H9 (cell line): ENCODE results near the gene ATF7IP2. TPM values are rescaled to one million over a fixed set of nuclear protein-coding genes. Genes with fewer than 3 reads are reported as not detected.

Experiments used
- DNase-seq: peaks from one replicate; pipeline ENCODE4 v3.0.0-alpha.2; 2017
- H2AFZ ChIP-seq: one replicate; pipeline ENCODE4 v1.6.1; 2013; ENCODE audit warnings: mild to moderate bottlenecking, low read length, control low read depth, moderate library complexity
- H2AK5ac ChIP-seq: 2 replicates; pipeline ENCODE4 v1.6.1; 2013; ENCODE audit warnings: low read length, control low read depth, mixed read lengths; ENCODE audit not compliant: insufficient read length
- H2BK120ac ChIP-seq: one replicate; pipeline ENCODE4 v1.6.1; 2013; ENCODE audit warnings: low read depth, mild to moderate bottlenecking, low read length, control low read depth, inconsistent platforms; ENCODE audit not compliant: poor library complexity, severe bottlenecking
- H2BK12ac ChIP-seq: 2 replicates; pipeline ENCODE4 v1.6.1; 2013; ENCODE audit warnings: low read length, control low read depth, mixed read lengths, low read depth; ENCODE audit not compliant: insufficient read length
- H2BK15ac ChIP-seq: 2 replicates; pipeline ENCODE4 v1.6.1; 2013; ENCODE audit warnings: low read depth, low read length, control low read depth
- H2BK20ac ChIP-seq: one replicate; pipeline ENCODE4 v1.6.1; 2013; ENCODE audit warnings: low read depth, mild to moderate bottlenecking, low read length, control low read depth, inconsistent platforms; ENCODE audit not compliant: poor library complexity, severe bottlenecking
- H2BK5ac ChIP-seq: 2 replicates; pipeline ENCODE4 v1.6.1; 2013; ENCODE audit warnings: low read length, control low read depth, mixed read lengths; ENCODE audit not compliant: insufficient read length
- H3K14ac ChIP-seq: 2 replicates; pipeline ENCODE4 v1.6.1; 2013; ENCODE audit warnings: low read length, control low read depth; ENCODE audit not compliant: insufficient read depth
- H3K18ac ChIP-seq: 2 replicates; pipeline ENCODE4 v1.6.1; 2013; ENCODE audit warnings: low read depth, mild to moderate bottlenecking, mixed read lengths, low read length, control low read depth; ENCODE audit not compliant: insufficient read length
- H3K23ac ChIP-seq: 2 replicates; pipeline ENCODE4 v1.6.1; 2013; ENCODE audit warnings: low read length, control low read depth, mixed read lengths, low read depth; ENCODE audit not compliant: insufficient read length
- H3K23me2 ChIP-seq: 2 replicates; pipeline ENCODE4 v1.6.1; 2013; ENCODE audit warnings: low read depth, mild to moderate bottlenecking, mixed read lengths, low read length, control low read depth; ENCODE audit not compliant: insufficient read length, poor library complexity, severe bottlenecking
- H3K27ac ChIP-seq: 2 replicates; pipeline ENCODE4 v1.5.1; 2013; ENCODE audit warnings: low read length, control low read depth, mixed read lengths, low read depth; ENCODE audit not compliant: insufficient read length
- H3K27me3 ChIP-seq: 2 replicates; pipeline ENCODE4 v1.6.1; 2013; ENCODE audit warnings: low read length, control low read depth, inconsistent platforms; ENCODE audit not compliant: insufficient read depth
- H3K4ac ChIP-seq: 2 replicates; pipeline ENCODE4 v1.6.1; 2013; ENCODE audit warnings: low read depth, mild to moderate bottlenecking, control low read depth, inconsistent platforms, low read length, moderate library complexity
- H3K4me1 ChIP-seq: 2 replicates; pipeline ENCODE4 v1.6.1; 2013; ENCODE audit warnings: low read length, control low read depth, inconsistent platforms; ENCODE audit not compliant: insufficient read depth
- H3K4me2 ChIP-seq: 2 replicates; pipeline ENCODE4 v1.6.1; 2013; ENCODE audit warnings: low read length, control low read depth, mixed read lengths; ENCODE audit not compliant: insufficient read length, insufficient read depth
- H3K56ac ChIP-seq: 2 replicates; pipeline ENCODE4 v1.6.1; 2013; ENCODE audit warnings: low read depth, mild to moderate bottlenecking, mixed read lengths, low read length, control low read depth; ENCODE audit not compliant: insufficient read length
- H3K79me1 ChIP-seq: 2 replicates; pipeline ENCODE4 v1.6.1; 2013; ENCODE audit warnings: low read depth, mild to moderate bottlenecking, moderate library complexity, low read length, control low read depth, inconsistent platforms; ENCODE audit not compliant: insufficient read depth, poor library complexity, severe bottlenecking
- H3K79me2 ChIP-seq: 2 replicates; pipeline ENCODE4 v1.6.1; 2013; ENCODE audit warnings: low read length, control low read depth, inconsistent platforms; ENCODE audit not compliant: insufficient read depth
- H3K9ac ChIP-seq: 2 replicates; pipeline ENCODE4 v1.6.1; 2013; ENCODE audit warnings: low read length, control low read depth, mixed read lengths; ENCODE audit not compliant: insufficient read length; ENCODE audit errors: extremely low read depth
- H3K9me3 ChIP-seq: one replicate; pipeline ENCODE4 v1.6.1; 2013; ENCODE audit warnings: low read depth, low read length, inconsistent platforms; ENCODE audit not compliant: control insufficient read depth
- H3T11ph ChIP-seq: one replicate; pipeline ENCODE4 v1.6.1; 2013; ENCODE audit warnings: mild to moderate bottlenecking, low read length, control low read depth, inconsistent platforms
- H4K20me1 ChIP-seq: one replicate; pipeline ENCODE4 v1.6.1; 2013; ENCODE audit not compliant: control insufficient read depth, insufficient read length, insufficient read depth
- H4K5ac ChIP-seq: 2 replicates; pipeline ENCODE4 v1.6.1; 2013; ENCODE audit warnings: low read depth, mild to moderate bottlenecking, mixed read lengths, low read length, control low read depth; ENCODE audit not compliant: insufficient read length
- H4K8ac ChIP-seq: replicated peaks from 2 replicates; pipeline ENCODE4 v1.6.1; 2013; ENCODE audit warnings: low read length, control low read depth, mixed read lengths, low read depth; ENCODE audit not compliant: insufficient read length
- H4K91ac ChIP-seq: 2 replicates; pipeline ENCODE4 v1.6.1; 2013; ENCODE audit warnings: low read depth, mild to moderate bottlenecking, moderate library complexity, mixed read lengths, low read length, control low read depth; ENCODE audit not compliant: insufficient read length
- H3K27ac Mint-ChIP-seq, 3 experiments: 2 replicates in 2 of 3; 3 replicates in 1 of 3; pipeline ENCODE4 v1.8.0; 2020 to 2021; ENCODE audit warnings: mixed read lengths in 3 of 3, mild to moderate bottlenecking in 1 of 3, moderate library complexity in 1 of 3
- H3K27me3 Mint-ChIP-seq: 2 replicates; pipeline ENCODE4 v1.8.0; 2021; ENCODE audit warnings: low read depth, mild to moderate bottlenecking, moderate library complexity, mixed read lengths
- H3K36me3 Mint-ChIP-seq, 3 experiments: 2 replicates in 2 of 3; 3 replicates in 1 of 3; pipeline ENCODE4 v1.8.0; 2020 to 2021; ENCODE audit warnings: low read depth in 3 of 3, mixed read lengths in 3 of 3; ENCODE audit not compliant: insufficient read depth in 1 of 3
- H3K4me1 Mint-ChIP-seq, 2 experiments: 2 replicates each; pipeline ENCODE4 v1.8.0; 2020; ENCODE audit warnings: mixed read lengths in 2 of 2
- H3K4me3 Mint-ChIP-seq, 2 experiments: 2 replicates in 1 of 2; 3 replicates in 1 of 2; pipeline ENCODE4 v1.8.0; 2020 to 2021; ENCODE audit warnings: mild to moderate bottlenecking in 2 of 2, mixed read lengths in 2 of 2, moderate library complexity in 1 of 2
- H3K9me3 Mint-ChIP-seq, 2 experiments: 2 replicates in 1 of 2; 3 replicates in 1 of 2; pipeline ENCODE4 v1.8.0; 2020; ENCODE audit warnings: mild to moderate bottlenecking in 2 of 2, mixed read lengths in 2 of 2, moderate library complexity in 1 of 2
- total RNA-seq: library from RNA; stranded (reverse); gene quantifications from 2 replicates; pipeline ENCODE4 v1.2.1, GENCODE V29; 2021
- TF ChIP-seq, protein P1 (sequence below): fragments of 200-600 bp; sonication (generic); conservative IDR thresholded peaks from 3 replicates; pipeline ENCODE4 v1.8.0; 2021; ENCODE audit warnings: antibody characterized with exemption, mild to moderate bottlenecking

ATF7IP2 gene
- total RNA-seq, 1 experiment from 2014 or later: 21.5 TPM

DNA sequence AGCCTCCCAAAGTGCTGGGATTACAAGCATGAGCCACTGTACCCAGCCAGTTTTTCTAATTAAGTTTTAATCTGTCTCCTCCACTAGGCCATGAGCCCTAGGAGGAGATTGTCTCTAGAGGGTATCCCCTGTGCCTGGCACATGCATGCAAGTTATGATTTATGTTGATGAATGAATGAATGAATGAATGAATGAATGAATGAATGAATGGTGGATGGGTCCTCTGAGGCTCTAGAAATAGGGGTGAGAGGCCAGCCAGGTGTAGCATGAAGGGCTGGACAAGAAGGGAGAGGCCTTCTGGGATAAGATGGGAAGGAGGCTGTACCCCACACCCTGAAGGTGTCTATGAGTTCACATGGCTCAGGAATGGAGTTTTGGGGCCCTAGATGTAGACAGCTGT is 145.7 kb downstream of the ATF7IP2 start:
- Mint-ChIP-seq H3K27ac (no peak overlapping the region), H3K9me3 (no peaks in the 10 kb centered on the region)

More for the DNA sequence above, 145.7 kb downstream of the ATF7IP2 start:
- Histone ChIP-seq H2BK20ac (no peak overlapping the region), H3K4ac (no peak overlapping the region), H2BK120ac (no peak overlapping the region), H4K20me1 (no peaks in the 10 kb centered on the region), H3K27me3 (no peaks in the 10 kb centered on the region), H3K56ac (no peak overlapping the region), H4K5ac (no peak overlapping the region), H3K23me2 (no peaks in the 10 kb centered on the region), H2BK5ac (no peak overlapping the region), H4K8ac (no peak overlapping the region), H3K4me1 (no peaks in the 10 kb centered on the region), H2AK5ac (no peak overlapping the region), H4K91ac (no peak overlapping the region), H3K79me1 (no peaks in the 10 kb centered on the region), H2BK15ac (no peak overlapping the region), H3K79me2 (no peaks in the 10 kb centered on the region), H3K18ac (no peak overlapping the region), H3T11ph (no peak overlapping the region), H3K9ac (no peak overlapping the region), H3K9me3 (no peaks in the 10 kb centered on the region), H3K4me2 (no peak overlapping the region), H2BK12ac (no peak overlapping the region), H3K14ac (no peak overlapping the region), H3K27ac (no peak overlapping the region), H2AFZ (no peak overlapping the region), H3K23ac (no peak overlapping the region)
- TF ChIP-seq, protein P1, sequence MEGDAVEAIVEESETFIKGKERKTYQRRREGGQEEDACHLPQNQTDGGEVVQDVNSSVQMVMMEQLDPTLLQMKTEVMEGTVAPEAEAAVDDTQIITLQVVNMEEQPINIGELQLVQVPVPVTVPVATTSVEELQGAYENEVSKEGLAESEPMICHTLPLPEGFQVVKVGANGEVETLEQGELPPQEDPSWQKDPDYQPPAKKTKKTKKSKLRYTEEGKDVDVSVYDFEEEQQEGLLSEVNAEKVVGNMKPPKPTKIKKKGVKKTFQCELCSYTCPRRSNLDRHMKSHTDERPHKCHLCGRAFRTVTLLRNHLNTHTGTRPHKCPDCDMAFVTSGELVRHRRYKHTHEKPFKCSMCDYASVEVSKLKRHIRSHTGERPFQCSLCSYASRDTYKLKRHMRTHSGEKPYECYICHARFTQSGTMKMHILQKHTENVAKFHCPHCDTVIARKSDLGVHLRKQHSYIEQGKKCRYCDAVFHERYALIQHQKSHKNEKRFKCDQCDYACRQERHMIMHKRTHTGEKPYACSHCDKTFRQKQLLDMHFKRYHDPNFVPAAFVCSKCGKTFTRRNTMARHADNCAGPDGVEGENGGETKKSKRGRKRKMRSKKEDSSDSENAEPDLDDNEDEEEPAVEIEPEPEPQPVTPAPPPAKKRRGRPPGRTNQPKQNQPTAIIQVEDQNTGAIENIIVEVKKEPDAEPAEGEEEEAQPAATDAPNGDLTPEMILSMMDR: no peak
- peaks cover 0 to 3% (median 0%) of the 10 kb centered on the region in 3 experiments; a peak in 1 of 7 replicates for H3K36me3 Mint-ChIP-seq
- H3K4me1 Mint-ChIP-seq: no peaks in the 10 kb centered on the region
- no peaks in the 10 kb centered on the region for H3K27me3 Mint-ChIP-seq
- DNase-seq: no peak
- H3K4me3 Mint-ChIP-seq: no peak overlapping the region

Other genes starting within 250 kb of the ATF7IP2 start
- 0.94 and 1.5 TPM in 2 replicates for gene GRIN2A, start 203.6 kb upstream of the ATF7IP2 start, total RNA-seq
- gene EMP2, start 194.5 kb downstream of the ATF7IP2 start, total RNA-seq: 14.4 and 15.1 TPM in 2 replicates